Pulmonary artery endothelial cell (primary cell): ENCODE results near the gene SLC28A1. TPM values are rescaled to one million over a fixed set of nuclear protein-coding genes. Genes with fewer than 3 reads are reported as not detected.
"Not testable (repeated sequence)": the region's sequence is repeated elsewhere in the genome, so short reads cannot be mapped to it uniquely, and the experiment has no call there.

ENCODE experiments used
- DNase-seq: peaks from one replicate; pipeline ENCODE4 v3.0.0-alpha.2; 2011; ENCODE audit warnings: low read depth, low spot score
- total RNA-seq: library from RNA; depleted of rRNA; stranded (reverse); fragments of >200 nt; gene quantifications from 2 replicates; pipeline ENCODE4 v1.2.3, GENCODE V29; 2014

The SLC28A1 gene
- total RNA-seq, 1 donor from 2014 or later, result not detected

DNA sequence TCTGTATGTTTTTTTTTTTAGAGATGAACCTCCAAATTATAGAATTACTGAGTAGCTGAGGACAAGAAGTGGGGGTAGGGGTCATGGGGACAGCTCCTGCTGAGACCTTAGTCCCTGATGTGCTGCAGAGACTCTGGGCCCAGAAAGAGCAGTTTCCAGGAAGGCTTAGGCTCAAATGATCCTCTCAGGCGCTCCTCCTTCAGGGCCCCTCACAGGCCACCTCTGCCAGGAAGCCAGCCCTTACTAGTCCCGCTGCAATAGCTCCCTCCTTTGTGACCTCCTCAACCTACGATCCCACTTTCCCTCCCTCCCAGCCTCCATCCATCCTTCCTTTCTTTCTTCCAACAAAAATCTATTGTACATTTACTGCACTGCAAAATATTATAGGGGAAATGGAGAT, 24.6 kb downstream of the SLC28A1 start:
- DNase-seq, result no peak

DNA sequence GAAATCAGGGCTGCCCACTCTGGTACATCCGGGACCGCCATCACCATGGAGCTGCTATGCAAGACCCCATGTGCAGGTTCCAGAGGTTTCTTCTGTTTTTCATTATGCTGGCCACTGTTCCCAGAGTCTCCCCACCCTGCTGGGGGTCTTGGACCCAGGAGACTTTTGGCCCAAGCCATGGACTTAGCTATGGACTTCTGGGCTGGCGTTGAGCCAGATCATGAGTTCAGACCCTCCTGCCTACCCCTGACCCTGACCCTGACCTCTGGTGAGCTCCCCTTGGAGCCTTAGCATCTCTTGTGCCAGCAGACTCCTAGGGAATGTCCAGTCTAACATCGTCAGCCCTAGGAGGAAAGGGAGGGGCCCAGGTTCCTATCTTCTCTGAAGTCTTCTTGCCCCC, 25.3 kb downstream of the SLC28A1 start:
- no peak for DNase-seq

DNA sequence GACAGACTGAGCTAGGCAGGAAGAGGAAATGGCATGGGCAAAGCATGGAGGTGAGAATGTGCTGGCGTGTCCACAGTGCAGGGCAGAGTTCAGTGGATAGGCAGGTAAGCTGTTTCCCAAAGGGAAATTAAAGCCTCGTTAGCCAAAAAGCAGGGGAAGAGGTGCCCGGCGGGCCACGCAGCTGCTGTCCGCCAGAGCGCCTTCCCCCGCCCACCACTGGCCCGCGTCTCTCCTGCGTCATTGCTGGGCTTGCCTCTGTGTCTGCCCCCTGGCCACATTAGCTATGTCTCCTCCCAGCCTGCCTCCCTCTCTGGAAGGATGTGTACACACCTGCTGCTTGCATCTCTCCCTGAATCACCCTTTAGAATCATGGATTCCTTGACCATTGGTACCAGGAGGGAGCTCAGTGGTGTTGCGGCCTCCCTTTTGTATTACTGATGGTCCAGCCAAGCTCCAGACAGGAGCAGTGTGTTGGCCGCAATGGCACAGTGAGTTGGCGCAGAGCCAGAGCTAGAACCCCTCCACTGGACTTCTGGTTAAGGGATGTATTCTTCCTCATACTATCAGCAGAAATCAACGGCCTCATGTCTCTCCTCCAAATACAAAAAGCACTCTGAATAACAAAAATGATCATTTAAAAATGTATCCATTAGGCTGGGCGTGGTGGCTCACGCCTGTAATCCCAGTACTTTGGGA, 26.6 kb downstream of the SLC28A1 start:
- DNase-seq, result no peak

DNA sequence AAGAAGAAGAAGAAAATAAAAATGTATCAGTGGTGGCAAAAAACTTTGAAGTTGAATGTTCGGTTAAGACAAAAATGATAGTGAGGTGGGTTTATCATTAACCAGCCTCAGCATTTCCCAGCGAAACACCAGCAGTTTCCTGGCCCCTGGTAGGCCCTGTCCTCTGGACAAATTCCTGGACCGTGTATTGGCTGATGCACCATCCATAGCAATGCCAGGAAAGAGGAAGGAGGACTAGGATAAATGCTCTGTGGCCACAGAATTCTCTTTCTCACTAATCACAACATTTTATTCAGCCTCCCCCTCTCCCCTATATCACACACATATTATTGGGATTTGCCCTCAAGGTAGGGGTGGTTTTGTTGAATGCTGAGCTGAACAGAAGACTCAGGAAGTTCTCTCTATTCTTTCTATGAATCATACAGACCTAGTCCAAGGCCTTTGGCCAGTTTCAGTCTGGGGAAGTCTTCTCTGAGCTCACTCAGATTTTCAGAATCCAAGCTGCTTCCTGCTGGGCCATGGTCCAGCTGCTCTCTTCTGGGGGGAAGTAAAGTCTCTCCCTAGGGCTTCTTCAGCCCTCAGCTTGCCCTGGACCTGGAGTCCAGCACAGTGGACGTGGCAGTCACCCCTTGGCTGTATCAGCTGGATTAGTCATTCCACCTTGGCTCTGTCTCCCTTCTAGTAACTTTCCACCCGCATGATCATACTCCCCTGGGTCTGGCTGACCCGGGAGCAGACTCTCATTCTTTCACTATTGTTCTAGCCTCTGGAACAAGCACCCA, 27.6 kb downstream of the SLC28A1 start:
- DNase-seq, result peak; percentile 99

DNA sequence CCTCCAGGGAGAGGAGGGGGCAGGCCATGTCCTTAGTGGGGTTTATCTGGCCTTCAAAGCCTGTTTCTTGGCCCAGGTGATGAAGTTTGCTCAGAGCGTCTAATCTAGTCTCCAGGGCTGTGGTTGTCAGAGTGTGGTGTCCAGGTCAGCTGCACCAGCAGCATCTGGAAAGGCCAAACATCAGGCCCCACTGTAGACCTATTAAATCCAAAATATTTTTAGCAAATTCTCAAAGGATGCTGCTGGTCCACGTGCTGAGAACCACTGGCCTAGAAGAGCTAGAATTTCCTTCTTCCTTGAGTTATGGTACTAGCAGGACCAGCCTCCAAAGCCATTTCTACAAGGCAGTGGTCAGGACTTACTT, 28.9 kb downstream of the SLC28A1 start:
- DNase-seq, result no peak

DNA sequence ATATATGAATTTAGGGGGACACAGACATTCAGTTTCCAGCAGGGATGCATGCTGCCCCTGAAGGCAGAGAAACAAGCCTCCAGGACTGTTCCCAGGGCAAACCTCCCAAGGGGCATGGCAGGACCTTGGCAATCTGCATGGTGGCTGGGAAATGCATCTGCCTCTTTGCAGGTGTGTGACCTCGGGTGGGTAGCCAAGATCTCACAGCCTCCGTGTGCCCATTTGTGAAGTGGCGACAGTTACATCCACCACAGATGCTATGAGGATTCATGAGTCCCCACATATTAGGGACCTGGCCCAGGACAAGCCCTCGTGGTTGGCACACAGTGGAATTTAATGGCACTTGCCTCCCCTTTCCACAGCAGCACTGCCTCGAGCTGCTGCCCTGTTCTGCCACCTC, 29.9 kb downstream of the SLC28A1 start:
- DNase-seq, result no peak

DNA sequence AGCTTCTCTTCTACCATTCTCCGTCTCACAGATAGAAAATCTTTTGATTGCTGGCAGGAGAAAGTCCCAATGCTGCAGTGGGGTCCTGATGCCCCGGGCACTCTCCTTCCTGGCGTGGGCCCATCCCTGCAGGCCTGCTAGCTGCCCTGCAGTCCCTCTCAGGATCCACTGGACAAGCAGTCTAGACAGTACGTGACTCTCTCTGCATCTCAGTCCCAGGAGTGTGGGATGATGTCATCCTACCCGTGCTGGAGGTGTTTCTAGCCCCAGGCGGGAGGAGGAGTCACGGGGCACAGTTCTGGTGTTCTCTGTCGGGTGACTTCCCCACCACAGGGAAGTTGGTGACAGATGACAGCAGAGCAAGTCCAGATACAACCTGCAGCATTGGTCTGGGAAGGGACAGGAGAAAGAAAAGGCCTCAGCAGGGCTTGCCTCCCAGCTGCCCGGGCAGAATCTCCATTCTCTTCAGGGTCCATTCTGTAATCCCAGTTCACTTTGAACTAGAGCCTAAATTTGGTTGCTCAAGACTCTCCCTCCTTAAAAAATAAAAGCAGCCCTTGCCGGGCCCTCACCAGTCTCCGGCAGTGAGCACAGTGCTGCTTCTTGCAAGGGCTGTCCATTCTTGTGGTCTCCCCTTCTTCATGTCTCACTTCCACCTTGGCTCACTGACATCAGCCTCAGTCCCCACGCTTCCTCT, 30.6 kb downstream of the SLC28A1 start:
- peak; percentile 22 for DNase-seq

DNA sequence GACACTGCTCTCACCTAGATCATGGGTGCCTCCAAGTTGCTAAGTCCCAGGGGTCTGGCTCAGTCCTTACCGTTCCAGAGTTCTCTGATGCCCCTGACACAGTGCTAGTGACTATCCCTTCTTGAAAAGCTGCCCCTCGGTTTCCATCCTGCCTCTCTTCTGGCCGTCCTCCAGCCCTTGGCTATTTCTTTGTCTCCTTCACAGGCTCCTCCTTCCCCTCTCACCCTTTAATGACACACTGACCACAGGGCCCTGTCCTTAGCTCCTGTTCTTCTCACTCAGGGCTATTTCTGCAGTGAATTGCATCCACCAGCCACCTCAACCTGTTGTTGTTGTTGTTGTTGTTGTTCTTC, 31.1 kb downstream of the SLC28A1 start:
- no peak for DNase-seq

DNA sequence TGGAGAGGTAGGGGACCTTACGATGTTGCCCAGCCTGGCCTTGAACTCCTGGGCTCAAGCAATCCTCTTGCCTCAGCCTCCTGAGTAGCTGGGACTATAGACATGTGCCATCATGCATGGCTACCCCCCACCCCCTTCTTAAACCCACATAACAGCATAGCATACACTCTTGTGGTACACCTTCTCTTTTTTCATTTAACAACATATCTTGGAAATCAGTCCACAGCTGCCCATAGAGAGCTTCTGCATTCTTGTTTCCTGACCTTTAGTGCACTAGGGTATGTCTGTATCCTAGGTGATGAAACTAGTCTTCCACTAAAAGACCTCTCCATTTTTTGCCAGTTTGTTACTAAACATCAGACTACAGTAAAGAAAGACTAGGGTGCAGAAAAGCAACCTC, 33.0 kb downstream of the SLC28A1 start:
- DNase-seq, result no peak

DNA sequence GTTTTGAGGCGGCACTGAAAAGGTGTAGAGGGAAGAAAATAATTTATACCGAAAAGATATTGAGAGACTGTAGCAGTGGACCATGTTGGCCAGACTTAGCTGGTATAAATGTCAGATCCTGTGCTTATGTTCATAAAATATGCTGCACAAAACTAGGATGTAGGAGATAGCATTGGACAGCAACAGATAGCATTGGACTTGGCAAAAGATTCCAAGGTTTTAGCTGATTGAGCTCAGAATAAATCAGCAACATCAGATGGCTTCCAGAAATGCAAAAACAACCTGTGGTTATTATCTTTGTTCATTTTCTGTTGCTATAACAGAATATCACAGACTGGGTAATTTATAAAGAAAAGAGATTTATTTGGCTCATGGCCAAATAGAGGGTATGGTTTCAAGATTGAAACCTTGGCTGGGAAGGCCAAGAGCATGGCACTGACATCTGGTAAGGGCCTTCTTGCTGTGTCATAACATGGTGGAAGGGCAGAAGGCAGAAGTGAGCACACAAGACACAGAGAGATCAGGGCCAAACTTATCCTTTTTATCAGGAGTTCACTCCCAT, 34.7 kb downstream of the SLC28A1 start:
- DNase-seq, result no peak

DNA sequence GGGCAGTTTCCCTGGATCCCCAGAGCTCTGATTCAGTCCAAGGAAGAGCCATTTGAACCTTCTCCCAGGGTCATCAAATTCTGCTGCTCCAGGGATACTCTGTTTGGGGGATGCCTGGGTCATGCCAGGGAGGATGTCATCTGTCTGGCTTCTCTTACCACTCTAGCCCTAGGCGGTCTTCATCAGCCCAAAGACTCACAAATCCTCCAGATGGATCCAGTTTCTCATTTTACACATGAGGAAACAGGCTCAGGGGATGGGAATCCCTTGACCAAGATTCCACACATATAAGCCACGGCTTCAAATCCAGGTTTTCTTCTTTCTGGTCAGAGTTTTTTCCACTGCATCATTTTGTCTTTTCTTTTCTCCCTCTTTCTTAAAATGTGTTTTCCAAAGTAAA, 36.7 kb downstream of the SLC28A1 start:
- no peak for DNase-seq

DNA sequence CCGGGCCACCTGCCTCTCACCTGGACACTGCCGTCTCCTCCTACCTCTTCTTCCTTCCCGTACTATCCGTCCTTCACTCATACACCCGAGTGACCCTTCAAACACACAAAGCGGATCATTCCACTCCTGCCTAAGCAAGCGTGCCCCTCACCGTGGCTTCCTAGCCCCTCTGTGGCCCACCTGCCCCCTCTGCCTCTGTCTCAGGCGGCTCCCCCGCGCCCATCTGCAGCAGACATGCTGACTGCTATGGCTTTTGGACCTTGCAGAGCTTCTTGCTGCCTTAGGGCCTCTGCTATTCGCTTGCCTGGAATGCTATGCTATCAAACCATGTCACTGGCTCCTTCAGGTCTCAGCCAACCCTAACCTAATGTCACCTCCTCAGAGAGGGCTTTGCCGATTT, 38.1 kb downstream of the SLC28A1 start:
- no peak for DNase-seq

DNA sequence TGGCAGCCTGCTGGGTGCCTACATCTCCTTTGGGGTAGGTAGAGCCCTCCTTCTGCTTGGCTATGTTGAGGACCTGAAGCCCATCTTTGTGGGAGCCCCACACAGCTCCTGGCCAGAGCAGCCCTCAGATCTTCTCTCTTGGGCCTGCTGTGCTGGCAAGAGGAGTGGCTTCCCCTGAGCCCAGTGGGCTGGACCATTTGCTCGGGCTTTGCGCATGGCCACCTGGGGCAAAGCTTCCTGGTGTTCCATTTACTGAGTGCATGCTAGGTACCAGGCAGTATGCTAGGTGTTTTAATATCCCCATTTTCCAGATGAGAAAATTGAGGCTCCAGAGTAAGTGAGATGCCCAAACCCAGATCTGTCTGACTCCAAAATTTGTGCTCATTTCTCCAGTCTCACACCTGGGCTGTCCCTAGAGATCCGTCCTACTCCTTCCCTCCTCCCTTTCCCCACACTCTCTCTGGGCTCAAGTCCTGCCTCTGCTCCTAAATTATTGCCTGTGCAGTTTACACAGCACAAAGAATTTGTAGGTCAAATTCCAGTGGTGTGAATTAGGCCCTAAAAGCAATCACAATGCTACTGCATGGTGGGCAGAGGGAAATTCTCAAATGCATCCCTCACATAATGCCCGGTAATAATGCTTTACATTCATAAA, 39.7 kb downstream of the SLC28A1 start:
- no peak for DNase-seq

DNA sequence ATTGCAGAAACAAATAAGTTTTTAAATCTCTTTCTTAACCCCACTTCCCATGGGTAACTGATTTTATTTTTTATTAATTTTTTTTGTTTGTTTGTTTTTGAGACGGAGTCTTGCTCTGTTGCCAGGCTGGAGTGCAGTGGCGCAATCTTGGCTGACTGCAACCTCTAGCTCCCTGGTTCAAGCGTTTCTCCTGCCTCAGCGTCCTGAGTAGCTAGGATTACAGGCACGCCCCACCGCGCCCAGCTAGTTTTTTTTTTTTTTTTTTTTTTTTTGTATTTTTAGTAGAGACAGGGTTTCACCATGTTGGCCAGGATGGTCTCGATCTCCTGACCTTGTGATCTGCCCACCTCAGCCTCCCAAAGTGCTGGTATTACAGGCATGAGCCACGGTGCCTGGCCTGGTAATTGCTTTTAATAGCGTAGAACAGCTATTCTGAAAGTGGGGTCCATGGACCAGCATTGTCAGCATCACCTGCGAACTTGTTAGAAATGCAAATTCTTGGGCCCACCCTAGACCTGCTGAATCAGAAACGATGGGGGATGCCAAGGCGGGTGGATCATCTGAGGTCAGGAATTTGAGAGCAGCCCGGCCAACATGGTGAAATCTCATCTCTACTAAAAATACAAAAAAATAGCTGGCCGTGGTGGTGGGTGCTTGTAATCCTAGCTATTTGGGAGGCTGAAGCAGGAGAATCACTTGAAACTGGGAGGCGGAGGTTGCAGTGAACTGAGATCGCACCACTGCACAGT, 40.5 kb downstream of the SLC28A1 start:
- not testable (repeated sequence) for DNase-seq

DNA sequence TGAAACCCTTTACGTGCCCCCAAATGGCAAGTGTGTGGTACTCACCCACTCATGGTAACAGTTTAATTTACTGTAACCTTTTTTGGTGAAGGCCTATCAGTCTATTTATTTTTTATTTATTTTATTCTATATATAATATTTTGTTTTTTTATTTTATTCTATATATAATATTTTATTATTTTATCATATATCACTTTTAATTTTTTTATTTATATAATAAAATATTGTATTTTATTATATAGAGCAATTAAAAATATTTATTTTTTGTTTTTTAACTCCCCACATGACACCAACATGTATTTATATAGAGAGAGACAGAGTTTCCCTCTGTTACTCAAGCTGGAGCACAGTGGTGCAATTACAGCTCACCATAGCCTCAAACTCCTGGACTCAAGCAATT, 41.4 kb downstream of the SLC28A1 start:
- DNase-seq, result no peak

DNA sequence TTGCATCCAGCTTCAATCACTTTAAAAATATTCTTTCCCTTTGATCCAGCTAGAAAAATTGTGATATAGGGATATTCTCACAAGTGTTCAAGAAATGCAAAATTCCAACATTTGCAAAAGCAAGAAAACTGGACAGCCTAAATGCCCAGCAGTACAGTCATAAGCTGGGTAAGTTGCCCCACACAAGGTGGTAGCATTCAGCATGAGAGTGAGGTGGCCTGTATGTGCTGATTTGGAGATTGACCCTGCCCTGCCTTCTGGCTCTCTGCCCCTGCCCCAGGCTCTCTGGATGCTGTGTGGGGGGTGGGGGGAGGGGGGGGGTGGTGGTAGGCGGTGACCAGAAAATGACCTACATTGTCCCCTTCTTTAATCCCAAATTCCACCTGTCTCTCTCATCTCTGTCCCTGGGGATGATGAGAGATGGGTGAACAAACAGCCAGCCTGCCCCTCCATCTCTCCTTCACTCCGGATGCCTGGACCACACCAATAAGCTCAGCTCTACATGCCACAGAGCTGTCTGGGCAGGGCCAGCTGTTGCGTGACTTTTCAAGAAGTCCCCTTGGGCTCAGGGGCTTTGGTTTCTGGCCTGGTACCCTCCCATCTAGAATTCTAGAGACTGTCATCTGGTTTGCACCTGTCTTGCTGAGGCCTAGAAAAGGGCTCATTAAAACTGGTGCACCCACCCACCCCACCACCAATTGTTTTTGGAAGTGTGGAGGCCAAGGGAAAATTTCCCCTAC, 42.2 kb downstream of the SLC28A1 start:
- DNase-seq, result no peak

DNA sequence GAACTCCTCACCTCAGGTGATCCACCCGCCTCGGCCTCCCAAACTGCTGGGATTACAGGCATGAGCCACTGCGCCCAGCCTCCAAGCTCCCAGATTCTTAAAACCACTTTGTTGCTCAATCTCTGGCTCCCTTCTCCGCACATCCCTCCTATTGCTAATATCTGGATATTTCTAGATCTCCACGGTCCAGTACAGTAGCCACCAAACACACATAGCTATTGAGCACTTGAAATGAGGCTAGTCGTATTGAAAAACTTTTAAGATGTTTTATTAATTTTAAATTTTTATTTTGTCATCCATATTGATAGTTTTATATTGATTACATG, 44.3 kb downstream of the SLC28A1 start:
- DNase-seq, result no peak

DNA sequence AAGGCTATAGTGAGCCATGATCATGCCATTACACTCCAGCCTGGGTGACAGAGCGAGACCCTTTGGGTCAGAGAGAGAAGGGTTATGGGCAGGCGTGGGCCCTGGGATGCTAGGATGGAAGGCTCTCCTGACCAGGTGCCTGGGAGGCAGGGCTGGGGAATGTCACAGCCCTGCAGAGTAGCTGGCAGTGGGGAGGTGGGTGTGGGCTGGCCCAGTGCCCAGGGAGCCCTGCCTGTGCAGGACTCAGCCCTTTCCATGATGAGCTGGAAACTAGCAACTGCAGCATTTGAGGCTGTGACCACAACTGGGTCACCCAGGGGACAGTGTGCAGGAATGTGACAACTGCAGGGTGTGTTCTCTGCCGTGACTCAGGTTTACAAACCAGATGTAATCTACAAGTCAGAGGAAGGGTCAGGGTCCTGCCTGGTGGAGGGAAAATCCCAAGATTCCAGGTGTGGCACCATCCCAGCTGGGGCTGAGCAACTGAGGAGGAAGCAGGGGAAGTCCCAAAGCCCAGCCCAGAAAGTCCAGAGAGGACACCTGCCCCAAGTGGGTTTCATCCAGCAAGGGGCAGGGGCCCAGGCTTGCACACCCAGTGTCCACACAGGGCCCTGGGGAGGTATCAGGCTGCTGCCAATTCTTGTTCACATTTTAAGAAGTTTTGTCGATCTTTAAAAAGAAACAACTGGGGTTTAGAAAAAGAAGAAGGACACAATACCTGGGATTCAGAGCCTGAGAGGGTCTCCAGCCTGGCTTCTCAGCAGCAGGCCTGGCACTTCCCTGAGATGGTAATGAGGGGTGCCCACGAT, 45.5 kb downstream of the SLC28A1 start:
- DNase-seq, result no peak

DNA sequence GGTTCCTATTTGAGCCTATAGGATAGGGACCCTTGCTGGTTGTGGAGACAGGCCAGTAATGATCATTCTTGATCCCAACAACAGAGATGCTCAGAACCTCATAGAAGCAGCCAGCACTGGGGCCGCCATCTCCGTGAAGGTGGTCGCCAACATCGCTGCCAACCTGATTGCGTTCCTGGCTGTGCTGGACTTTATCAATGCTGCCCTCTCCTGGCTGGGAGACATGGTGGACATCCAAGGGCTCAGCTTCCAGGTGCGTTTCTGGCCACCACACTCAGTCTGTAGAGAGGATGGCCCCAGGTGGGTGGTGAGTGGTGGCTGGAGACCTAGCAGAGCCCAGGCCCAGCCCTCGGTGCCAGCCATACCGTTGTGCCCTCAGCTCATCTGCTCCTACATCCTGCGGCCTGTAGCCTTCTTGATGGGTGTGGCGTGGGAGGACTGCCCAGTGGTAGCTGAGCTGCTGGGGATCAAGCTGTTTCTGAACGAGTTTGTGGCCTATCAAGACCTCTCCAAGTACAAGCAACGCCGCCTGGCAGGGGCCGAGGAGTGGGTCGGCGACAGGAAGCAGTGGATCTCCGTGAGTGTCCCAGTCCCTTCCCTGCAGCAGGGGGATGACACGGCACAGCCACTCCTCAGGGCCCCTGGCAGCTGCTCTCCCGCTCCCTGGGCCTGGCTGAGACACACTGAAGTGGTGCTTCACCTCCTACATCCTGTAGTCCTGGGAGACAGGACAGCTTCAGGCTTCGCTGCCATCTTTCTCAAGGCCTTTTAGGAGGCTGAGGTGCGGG, 50.7 kb downstream of the SLC28A1 start:
- DNase-seq, result no peak
